Globus pallidus (tissue), 1 donor: ENCODE measurements around the gene GDF2.

Experiments
- DNase-seq: peaks from one replicate; pipeline ENCODE4 v3.0.0-alpha.2; 2015; ENCODE audit warnings: low spot score

GDF2 gene

DNA sequence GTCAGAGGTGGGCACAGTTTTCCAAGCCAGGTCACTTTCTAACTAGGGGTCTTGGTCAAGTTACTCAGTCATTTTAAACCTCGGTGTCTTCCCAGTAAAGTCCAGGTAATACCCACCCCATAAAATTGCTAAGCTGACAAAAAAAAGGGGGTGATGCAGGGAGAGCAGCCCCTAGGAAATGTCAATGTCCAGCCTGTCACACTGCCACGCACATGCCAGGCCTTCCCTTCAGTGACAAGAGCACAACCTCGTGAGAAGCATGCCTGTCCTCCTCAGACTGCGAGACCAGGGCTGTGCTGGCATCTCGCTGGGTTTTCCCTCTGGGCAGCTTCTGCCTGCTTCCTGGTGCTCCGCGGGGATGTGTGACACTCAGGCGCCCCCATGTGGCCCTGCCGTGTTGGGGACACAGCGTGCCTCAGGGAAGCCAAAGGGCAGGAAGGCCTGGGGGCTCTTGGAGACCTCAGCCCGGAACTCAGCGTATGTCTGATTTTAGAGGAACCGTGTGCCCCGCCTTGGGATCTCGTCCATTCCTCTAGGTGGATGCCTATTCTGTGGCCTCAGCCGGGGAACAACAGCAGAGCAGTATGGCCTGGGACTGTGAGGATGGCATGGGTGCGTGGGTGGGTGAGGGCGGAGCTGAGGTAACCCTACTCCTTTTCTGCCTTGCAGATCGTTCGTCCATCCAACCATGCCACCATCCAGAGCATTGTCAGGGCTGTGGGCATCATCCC lies 10.2 kb upstream of the GDF2 start:
- DNase-seq, result peak; percentile 79

DNA sequence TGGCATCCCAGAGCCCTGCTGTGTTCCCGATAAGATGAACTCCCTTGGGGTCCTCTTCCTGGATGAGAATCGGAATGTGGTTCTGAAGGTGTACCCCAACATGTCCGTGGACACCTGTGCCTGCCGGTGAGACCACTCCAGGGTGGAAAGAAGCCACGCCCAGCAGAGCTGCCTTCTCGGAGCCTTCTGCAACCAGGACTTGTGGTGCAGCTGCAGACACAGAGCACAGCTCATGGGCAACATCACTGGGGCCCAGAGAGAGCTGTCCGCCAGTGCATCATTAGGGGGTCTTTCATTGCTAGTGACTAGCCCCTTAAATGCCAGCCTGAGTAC lies 9.6 kb upstream of the GDF2 start:
- no peak for DNase-seq

GRCh38 chr10:47314416-47314970 lies 7.8 kb upstream of the GDF2 start:
- no peak for DNase-seq

- DNase-seq, result no peak
Measured at GRCh38 chr10:47315421-47315820, 6.8 kb upstream of the GDF2 start.

DNA sequence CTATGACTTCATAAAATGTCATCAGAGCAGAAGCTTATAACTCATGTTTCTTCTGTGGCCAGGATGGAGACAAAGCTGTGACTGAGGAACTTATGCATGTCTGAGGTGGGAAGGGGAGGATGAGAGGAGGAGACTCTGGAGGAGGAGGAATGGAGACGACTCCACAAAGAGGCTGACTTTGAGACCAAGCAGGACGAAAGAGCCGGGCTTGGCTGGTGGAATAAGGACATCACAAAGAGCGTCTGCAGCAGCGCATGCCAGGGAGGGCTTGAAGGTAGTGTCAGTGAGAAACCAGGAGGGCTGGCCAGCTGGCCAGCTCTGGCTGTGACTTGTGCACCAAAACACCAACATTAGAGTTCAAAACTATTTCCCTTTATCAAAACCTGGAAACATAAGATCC lies 6.1 kb upstream of the GDF2 start:
- no peak for DNase-seq

GRCh38 chr10:47317251-47317650 lies 5.0 kb upstream of the GDF2 start:
- no peak for DNase-seq

GRCh38 chr10:47318706-47319105 lies 3.5 kb upstream of the GDF2 start:
- DNase-seq, result no peak

DNA sequence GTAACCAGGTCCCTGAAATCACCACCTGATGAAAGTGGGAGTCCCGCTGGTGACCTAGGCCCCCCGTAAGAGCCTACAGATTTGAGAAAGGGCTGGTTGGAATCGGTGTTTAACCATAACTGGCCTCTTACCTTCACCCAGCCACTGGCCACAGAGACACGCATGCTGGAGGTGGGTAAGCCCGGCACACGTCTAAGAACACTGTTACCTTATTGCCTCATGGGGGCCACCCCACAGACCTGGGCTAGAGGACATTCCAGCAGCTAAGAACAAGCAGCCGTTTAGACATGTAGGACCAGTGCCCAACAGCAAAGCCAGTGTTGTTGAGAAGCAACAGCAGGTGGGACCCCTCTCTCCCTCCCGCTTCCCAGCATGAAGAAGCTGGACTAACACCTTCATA lies 2.5 kb upstream of the GDF2 start:
- no peak for DNase-seq

DNA sequence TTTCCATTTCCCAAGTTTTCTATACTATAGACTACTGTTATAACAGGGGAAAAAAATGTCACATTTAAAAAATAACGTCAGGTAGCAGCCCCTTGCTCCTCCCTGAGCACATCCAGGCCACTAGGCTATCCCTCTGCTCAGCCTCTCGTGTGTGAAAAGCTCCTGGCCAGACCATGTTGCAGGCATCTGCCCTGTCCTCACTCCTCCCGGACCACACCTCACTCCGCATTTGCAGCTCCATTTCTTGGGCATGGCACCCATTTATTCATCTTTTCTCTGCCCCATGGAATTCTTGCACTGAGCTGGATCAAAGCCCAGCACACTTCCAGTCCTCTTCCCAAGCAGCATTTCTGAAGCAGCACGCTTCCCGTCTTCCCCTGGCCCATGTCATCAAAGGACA lies 1.4 kb upstream of the GDF2 start:
- no peak for DNase-seq

- no peak for DNase-seq
Measured at GRCh38 chr10:47321521-47322195, 596 bp upstream of the GDF2 start.

DNA sequence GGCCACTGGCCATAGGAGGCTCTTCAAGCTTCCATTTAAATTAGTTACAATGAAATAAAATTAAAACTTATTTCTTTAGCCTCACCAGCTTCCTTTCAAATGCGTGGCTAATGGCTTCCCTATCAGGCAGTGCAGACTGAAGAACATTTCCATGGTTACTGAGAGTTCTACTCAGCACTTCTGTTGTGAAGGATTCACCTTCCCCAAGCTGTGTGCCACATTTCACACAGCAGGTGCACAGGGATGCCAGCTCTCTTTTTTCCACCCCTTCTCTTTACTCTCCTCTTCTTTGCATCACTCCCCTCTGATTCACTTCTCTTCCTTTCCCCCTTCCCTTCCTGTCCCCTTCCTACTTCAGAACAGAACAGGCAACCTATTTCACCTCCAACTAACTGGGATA lies 833 bp downstream of the GDF2 start:
- DNase-seq, result no peak

DNA sequence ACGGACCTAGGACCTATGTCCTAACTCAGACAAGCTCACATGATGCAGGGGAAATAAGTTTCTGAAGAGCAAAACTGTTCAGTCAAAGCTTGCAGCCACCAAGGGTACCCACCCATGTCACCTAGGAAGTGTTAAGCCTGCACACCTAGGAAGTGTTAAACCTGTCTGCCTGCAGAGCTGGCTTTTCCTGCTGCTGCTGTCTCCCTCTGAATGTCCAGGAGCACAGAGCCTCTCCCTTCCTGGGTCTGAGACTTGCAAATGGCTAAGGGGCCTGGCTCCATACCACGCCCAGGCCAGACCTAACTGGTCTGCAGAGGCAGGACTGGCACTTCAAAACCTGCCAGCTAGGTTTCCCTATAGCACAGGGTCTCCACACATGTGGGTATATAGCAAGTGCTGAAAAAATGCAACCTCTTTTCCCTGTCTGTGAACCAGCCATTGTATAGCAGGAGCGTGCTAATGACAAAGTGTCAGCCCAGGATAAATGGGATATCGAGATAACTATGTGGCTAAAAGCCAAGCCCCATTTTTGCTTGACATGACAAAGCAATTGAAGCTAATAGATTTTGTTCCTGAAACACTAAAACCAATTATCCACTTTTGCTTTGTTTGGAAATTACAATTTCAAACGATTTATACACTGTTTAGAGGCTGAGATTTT lies 1.5 kb downstream of the GDF2 start:
- no peak for DNase-seq

- DNase-seq, result no peak
Measured at GRCh38 chr10:47325303-47326291, 3.3 kb downstream of the GDF2 start.

GRCh38 chr10:47326306-47326926 lies 4.2 kb downstream of the GDF2 start:
- DNase-seq, result no peak

GRCh38 chr10:47326927-47327330 lies 4.7 kb downstream of the GDF2 start:
- no peak for DNase-seq

DNA sequence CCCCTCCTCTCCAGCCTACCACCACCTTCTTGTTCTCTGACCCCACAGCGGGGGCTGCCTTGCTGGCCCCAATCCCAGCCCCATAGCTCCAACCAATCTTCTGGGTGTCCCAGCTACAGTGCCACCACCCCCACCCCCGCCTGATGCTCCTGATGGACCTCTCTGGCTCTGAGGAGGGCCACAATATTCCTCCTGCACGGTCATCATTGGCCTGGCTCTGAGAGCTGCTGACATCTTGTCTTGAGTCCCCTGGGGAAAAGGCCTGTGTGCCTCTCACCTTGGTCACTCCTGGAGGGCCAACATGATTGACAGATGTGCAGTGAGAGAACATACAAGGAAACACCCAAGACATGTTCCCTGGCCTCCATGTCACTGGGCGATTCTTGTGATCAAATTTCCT lies 7.6 kb downstream of the GDF2 start:
- no peak for DNase-seq

DNA sequence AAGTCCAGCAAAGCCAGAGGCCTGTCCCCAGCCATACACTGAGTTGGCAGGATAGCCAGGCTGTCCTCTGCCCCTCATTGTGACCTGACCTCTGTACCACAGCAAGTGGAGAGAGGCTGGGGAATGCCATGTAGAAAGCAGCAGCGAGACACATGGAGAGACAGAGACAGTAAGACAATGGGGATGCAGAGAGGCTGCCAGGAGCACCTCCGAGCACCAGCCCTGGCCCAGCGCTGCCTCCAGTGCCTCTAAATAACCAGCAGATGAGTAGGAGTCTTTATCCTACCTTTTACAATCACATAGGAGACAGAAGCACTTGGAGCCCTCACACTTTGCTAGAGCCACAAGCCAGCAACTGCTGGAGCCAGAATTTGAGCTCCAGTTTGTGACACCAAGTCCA lies 8.1 kb downstream of the GDF2 start:
- no peak for DNase-seq

GRCh38 chr10:47330804-47331203 lies 8.6 kb downstream of the GDF2 start:
- no peak for DNase-seq

DNA sequence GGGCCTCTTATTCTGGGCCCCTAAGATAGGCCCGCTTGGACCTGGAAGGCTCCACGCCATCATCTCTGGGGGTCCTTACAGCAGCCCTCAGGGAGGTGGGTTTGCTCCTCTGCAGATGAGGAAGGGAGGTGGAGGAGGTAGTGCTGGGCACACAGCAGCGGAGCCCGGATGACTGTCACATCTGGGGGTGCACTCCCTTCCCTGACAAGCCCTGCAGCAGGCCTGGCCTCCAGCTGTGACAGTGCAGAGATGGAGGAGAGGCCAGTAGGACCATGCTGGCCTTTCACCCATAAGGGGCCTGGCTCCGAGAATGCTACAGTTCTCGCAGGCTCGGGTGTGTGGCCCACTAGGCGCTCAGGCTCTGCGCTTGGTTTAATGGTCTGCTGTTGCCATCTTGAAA lies 9.2 kb downstream of the GDF2 start:
- no peak for DNase-seq

DNA sequence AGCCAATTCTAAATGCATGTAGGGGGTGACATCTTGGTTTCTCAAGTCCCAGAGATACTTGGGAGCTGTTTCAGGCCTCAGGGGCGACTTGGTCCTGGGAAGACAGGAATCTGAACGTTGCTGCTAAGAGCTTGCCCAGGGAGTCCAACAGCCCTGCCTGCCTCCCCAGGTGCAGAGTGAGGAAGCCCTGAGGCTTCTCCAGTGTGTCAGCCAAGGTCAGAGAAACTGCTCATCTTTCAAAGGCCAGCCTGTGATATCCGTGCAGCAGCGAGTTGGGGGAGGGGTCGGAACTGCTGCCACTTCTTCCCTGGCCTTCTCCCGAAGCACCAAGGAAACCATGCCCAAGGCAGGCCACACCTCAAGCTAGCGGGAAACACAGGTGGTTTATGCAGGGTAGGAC lies 9.7 kb downstream of the GDF2 start:
- no peak for DNase-seq

- no peak for DNase-seq
Measured at GRCh38 chr10:47332371-47332770, 10.1 kb downstream of the GDF2 start.

GRCh38 chr10:47332946-47333345 lies 10.7 kb downstream of the GDF2 start:
- DNase-seq, result no peak
